H1 (cell line): ENCODE data around the gene RNASE11. TPM values are rescaled to one million over a fixed set of nuclear protein-coding genes. Genes with fewer than 3 reads are reported as not detected.

ENCODE experiments used
- CTCF ChIA-PET: fragments of 300-600 bp; sonication (Branson Sonifier 250); formaldehyde crosslinking; loops from one replicate; lab custom pipeline; 2021; ENCODE audit not compliant: partially characterized antibody; lab: Charles Lee
- POLR2A ChIA-PET: fragments of 300-600 bp; sonication (Branson Sonifier 250); formaldehyde crosslinking; loops from one replicate; lab custom pipeline; 2021; ENCODE audit warnings: inconsistent platforms; ENCODE audit not compliant: partially characterized antibody; lab: Charles Lee
- DNase-seq, 2 experiments: peaks; one replicate each; pipeline versions ENCODE4 v3.0.0 to v3.0.0-alpha.2; 2010 to 2022; ENCODE audit warnings: low spot score in 2 of 2, low read depth in 1 of 2, mixed read lengths in 1 of 2
- FAIRE-seq: peaks from 2 replicates; lab custom pipeline; 2011; peaks lifted over from hg19 to GRCh38; lab: Jason Lieb, UNC
- H2AFZ ChIP-seq: 2 replicates; pipeline ENCODE4 v1.8.1; 2012; ENCODE audit warnings: low read length, inconsistent platforms
- H2AK5ac ChIP-seq: 2 replicates; pipeline ENCODE4 v1.6.1; 2013; ENCODE audit warnings: low read depth, low read length
- H2BK120ac ChIP-seq: replicated peaks from 2 replicates; pipeline ENCODE3; 2013; ENCODE audit warnings: low read depth, low read length, inconsistent platforms
- H2BK12ac ChIP-seq: 2 replicates; pipeline ENCODE4 v1.6.1; 2013; ENCODE audit warnings: low read depth, low read length
- H2BK15ac ChIP-seq: 2 replicates; pipeline ENCODE4 v1.6.1; 2013; ENCODE audit warnings: low read length
- H2BK20ac ChIP-seq: 2 replicates; pipeline ENCODE4 v1.6.1; 2013; ENCODE audit warnings: low read length
- H2BK5ac ChIP-seq: 2 replicates; pipeline ENCODE4 v1.6.1; 2013; ENCODE audit warnings: low read depth, low read length
- H3K14ac ChIP-seq: 2 replicates; pipeline ENCODE4 v1.6.1; 2013; ENCODE audit warnings: inconsistent platforms; ENCODE audit not compliant: insufficient read length
- H3K18ac ChIP-seq: 2 replicates; pipeline ENCODE4 v1.6.1; 2013; ENCODE audit warnings: low read length; ENCODE audit errors: extremely low read depth
- H3K23ac ChIP-seq: 2 replicates; pipeline ENCODE4 v1.6.1; 2013; ENCODE audit warnings: inconsistent platforms; ENCODE audit not compliant: insufficient read length
- H3K23me2 ChIP-seq: 2 replicates; pipeline ENCODE4 v1.6.1; 2013; ENCODE audit warnings: low read depth, low read length
- H3K27ac ChIP-seq: 2 replicates; pipeline ENCODE4 v1.6.1; 2011; ENCODE audit warnings: low read depth, low read length, inconsistent platforms
- H3K27me3 ChIP-seq, 4 experiments: replicated peaks in 1 of 4; 1 replicate in 1 of 4; 2 replicates in 3 of 4; pipeline versions ENCODE4 v1.6.1 to v1.8.1; 2011 to 2013; ENCODE audit warnings: low read length in 3 of 4, mild to moderate bottlenecking in 3 of 4, inconsistent platforms in 2 of 4, mixed read lengths in 2 of 4, moderate library complexity in 1 of 4; ENCODE audit not compliant: control insufficient read depth in 3 of 4, insufficient read depth in 3 of 4; ENCODE audit errors: extremely low read depth in 1 of 4
- H3K36me3 ChIP-seq, 4 experiments: 2 replicates each; pipeline versions ENCODE4 v1.6.1 to v1.8.1; 2011 to 2013; ENCODE audit warnings: mild to moderate bottlenecking in 4 of 4, low read length in 3 of 4, moderate library complexity in 2 of 4, control low read depth in 1 of 4, inconsistent platforms in 1 of 4; ENCODE audit not compliant: insufficient read depth in 4 of 4, control insufficient read depth in 2 of 4
- H3K4ac ChIP-seq: replicated peaks from 2 replicates; pipeline ENCODE3; 2013; ENCODE audit warnings: low read length, low read depth, mixed read lengths, inconsistent platforms; ENCODE audit not compliant: insufficient read length
- H3K4me1 ChIP-seq, 4 experiments: replicated peaks in 1 of 4; 1 replicate in 1 of 4; 2 replicates in 3 of 4; pipeline versions ENCODE4 v1.6.1 to v1.8.1; 2011 to 2013; ENCODE audit warnings: low read length in 3 of 4, inconsistent platforms in 2 of 4, mixed read lengths in 1 of 4; ENCODE audit not compliant: insufficient read depth in 4 of 4, control insufficient read depth in 3 of 4
- H3K4me2 ChIP-seq, 2 experiments: 2 replicates each; pipeline versions ENCODE4 v1.6.1 to v1.8.1; 2011 to 2013; ENCODE audit warnings: low read depth in 2 of 2, low read length in 2 of 2, control low read depth in 1 of 2, inconsistent platforms in 1 of 2, mild to moderate bottlenecking in 1 of 2; ENCODE audit not compliant: insufficient read depth in 1 of 2
- H3K4me3 ChIP-seq, 4 experiments: fragments of 200-600, 300-600 bp in 1 of 4; sonication (generic), shearing (Covaris generic), sonication (Bioruptor Twin) in 1 of 4; 2 replicates each; pipeline versions ENCODE4 v1.5.1 to v1.8.1; 2011 to 2016; ENCODE audit warnings: low read length in 4 of 4, low read depth in 3 of 4, control low read depth in 2 of 4, inconsistent platforms in 2 of 4, mild to moderate bottlenecking in 2 of 4, mixed read lengths in 1 of 4, moderate library complexity in 1 of 4; ENCODE audit not compliant: insufficient read depth in 2 of 4; ENCODE audit errors: extremely low read depth in 1 of 4
- H3K56ac ChIP-seq: replicated peaks from 2 replicates; pipeline ENCODE3; 2013; ENCODE audit warnings: low read depth, mild to moderate bottlenecking, mixed read lengths, low read length, inconsistent platforms; ENCODE audit not compliant: insufficient read length
- H3K79me1 ChIP-seq: 2 replicates; pipeline ENCODE4 v1.6.1; 2013; ENCODE audit warnings: low read depth, low read length, control low read depth
- H3K79me2 ChIP-seq, 2 experiments: 2 replicates each; pipeline versions ENCODE4 v1.6.1 to v1.8.1; 2012 to 2013; ENCODE audit warnings: low read length in 2 of 2, mild to moderate bottlenecking in 2 of 2, inconsistent platforms in 1 of 2; ENCODE audit not compliant: insufficient read depth in 2 of 2, control insufficient read depth in 1 of 2
- H3K9ac ChIP-seq, 4 experiments: replicated peaks in 1 of 4; 1 replicate in 1 of 4; 2 replicates in 3 of 4; pipeline versions ENCODE4 v1.6.1 to v1.8.1; 2011 to 2013; ENCODE audit warnings: low read depth in 3 of 4, low read length in 3 of 4, control low read depth in 2 of 4, mild to moderate bottlenecking in 2 of 4, moderate library complexity in 2 of 4, inconsistent platforms in 1 of 4; ENCODE audit errors: extremely low read depth in 1 of 4
- H3K9me3 ChIP-seq, 2 experiments: 2 replicates each; pipeline versions ENCODE4 v1.6.1 to v1.8.1; 2012 to 2013; ENCODE audit warnings: mild to moderate bottlenecking in 2 of 2, moderate library complexity in 2 of 2, control low read depth in 1 of 2, inconsistent platforms in 1 of 2, low read depth in 1 of 2, low read length in 1 of 2, mixed read lengths in 1 of 2; ENCODE audit not compliant: insufficient read depth in 2 of 2
- H4K20me1 ChIP-seq, 2 experiments: replicated peaks in 1 of 2; 2 replicates each; pipeline versions ENCODE3 to v1.8.1; 2011 to 2013; ENCODE audit warnings: inconsistent platforms in 2 of 2, low read length in 2 of 2, mild to moderate bottlenecking in 1 of 2; ENCODE audit not compliant: insufficient read depth in 2 of 2, control insufficient read depth in 1 of 2
- H4K5ac ChIP-seq: 2 replicates; pipeline ENCODE4 v1.6.1; 2013; ENCODE audit warnings: low read length, low read depth, mixed read lengths, inconsistent platforms; ENCODE audit not compliant: insufficient read length
- H4K8ac ChIP-seq: 2 replicates; pipeline ENCODE4 v1.8.0; 2013; ENCODE audit warnings: mild to moderate bottlenecking, moderate library complexity, low read length, inconsistent platforms; ENCODE audit not compliant: insufficient read depth; ENCODE audit errors: extremely low read depth
- H4K91ac ChIP-seq: replicated peaks from 2 replicates; pipeline ENCODE3; 2013; ENCODE audit warnings: low read length, mixed read lengths, inconsistent platforms; ENCODE audit not compliant: insufficient read length
- EZH2 ChIP-seq: fragments of 200-600 bp; sonication (generic); IDR thresholded peaks from 2 replicates; pipeline ENCODE4 v1.7.1; 2012; ENCODE audit warnings: low read depth, mild to moderate bottlenecking, moderate library complexity, low read length, inconsistent platforms; ENCODE audit not compliant: severe bottlenecking
- JUN ChIP-seq: IDR thresholded peaks from 2 replicates; pipeline ENCODE4 v1.6.1; 2011; ENCODE audit warnings: low read depth, mild to moderate bottlenecking, improper control_type of control experiment, low read length
- MAFK ChIP-seq: IDR thresholded peaks from 2 replicates; pipeline ENCODE4 v1.6.1; 2012; ENCODE audit warnings: low read depth, mild to moderate bottlenecking, improper control_type of control experiment, low read length
- POLR2A ChIP-seq, 2 experiments: IDR thresholded peaks; 1 replicate in 1 of 2; 2 replicates in 1 of 2; pipeline ENCODE4 v1.6.1; 2011; ENCODE audit warnings: low read depth in 2 of 2, low read length in 2 of 2, mild to moderate bottlenecking in 2 of 2; ENCODE audit errors: control extremely low read depth in 1 of 2
- SAP30 ChIP-seq: fragments of 300-600 bp; sonication (generic); IDR thresholded peaks from 2 replicates; pipeline ENCODE4 v1.7.1; 2012; ENCODE audit warnings: low read length, moderate library complexity, mild to moderate bottlenecking, inconsistent platforms; ENCODE audit not compliant: insufficient read depth, insufficient replicate concordance
- SUZ12 ChIP-seq: fragments of 200-600 bp; sonication (generic); IDR thresholded peaks from 2 replicates; pipeline ENCODE4 v1.6.1; 2012; ENCODE audit warnings: mild to moderate bottlenecking, inconsistent platforms, low read length, moderate library complexity, mixed read lengths
- TCF12 ChIP-seq: IDR thresholded peaks from 2 replicates; pipeline ENCODE4 v1.6.1; 2011; ENCODE audit warnings: low read depth, mild to moderate bottlenecking, low read length
- TEAD4 ChIP-seq: IDR thresholded peaks from 2 replicates; pipeline ENCODE4 v1.6.1; 2012; ENCODE audit warnings: low read depth, low read length, inconsistent platforms, mixed read lengths
- WGBS, 2 experiments: shearing (Covaris generic) in 1 of 2; methylation state at CpG; one replicate each; pipeline versions ENCODE4 v1.1.6 to v1.1.7; 2013 to 2015; ENCODE audit warnings: low lambda C conversion rate in 2 of 2, mixed read lengths in 2 of 2, inconsistent platforms in 1 of 2, low coverage in 1 of 2, missing lambda C conversion rate in 1 of 2; ENCODE audit not compliant: insufficient replicate concordance in 2 of 2, insufficient coverage in 1 of 2, insufficient read length in 1 of 2; ENCODE audit errors: extremely low coverage in 1 of 2, missing lambda C conversion rate in 1 of 2; 5-methylcytosine and 5-hydroxymethylcytosine counted together
- polyA plus RNA-seq, 7 experiments: library from polyadenylated mRNA; depleted of rRNA in 3 of 7; stranded (reverse) in 5 of 7; unstranded in 2 of 7; fragments of >200 nt in 5 of 7; fragments of 200-250 nt in 2 of 7; gene quantifications; 1 replicate in 5 of 7; 2 replicates in 1 of 7; 4 replicates in 1 of 7; pipeline versions ENCODE4 v1.2.1 to v1.2.3, GENCODE V29; 2011 to 2013; ENCODE audit warnings: missing spikeins in 2 of 7, mixed read lengths in 2 of 7
- total RNA-seq: library from RNA; stranded (reverse); fragmentation: NEBNext Ultra II Directional; extraction: Animal tissue kit (Norgen Biotek cat#: 25700); gene quantifications from 2 replicates; pipeline ENCODE4 v1.2.1, GENCODE V29; 2021

Gene RNASE11
- total and polyA plus RNA-seq, 2 of the 8 experiments (the other 6 are each of a cell fraction or from before 2014, with no cell fraction given), result not detected

DNA sequence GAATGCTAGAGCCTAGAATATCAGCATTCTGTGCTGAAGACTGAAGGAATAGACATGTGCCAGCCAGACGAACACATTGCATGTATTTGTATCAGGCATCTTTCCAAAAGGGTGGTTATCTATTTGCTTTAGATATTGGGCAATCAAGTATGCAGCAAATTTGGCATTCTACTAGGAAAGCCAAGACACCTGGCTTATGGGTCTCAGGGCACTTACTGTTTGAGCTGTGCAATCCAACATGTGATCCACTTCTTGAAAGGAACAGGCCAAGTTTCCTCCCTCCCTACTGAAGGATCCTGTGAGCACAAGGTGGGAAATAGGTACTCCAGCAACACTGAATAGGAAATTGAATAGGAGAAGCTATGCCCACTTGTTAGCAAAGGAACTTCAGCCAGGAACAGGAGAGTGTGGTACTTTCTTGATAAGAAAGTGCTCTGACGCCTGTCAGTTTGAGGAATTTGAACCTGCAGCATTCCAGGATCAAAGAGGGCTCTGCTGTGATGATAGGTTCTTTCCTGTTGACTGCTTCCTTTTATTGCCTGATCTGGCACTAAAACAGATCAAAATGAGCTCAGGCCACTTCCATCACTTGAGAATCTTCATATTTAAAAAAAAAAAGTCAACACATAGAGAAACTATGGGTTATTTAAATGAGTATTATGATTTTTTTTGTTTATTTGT, 33.1 kb upstream of the RNASE11 start:
- FAIRE-seq, result no peak
- POLR2A ChIA-PET, result interaction anchor here (1.9 kb wide), 1 partner anchor 61 kb away, joined by 6 read pairs; no protein-coding TSS in a partner anchor
- TF ChIP-seq TCF12 (no peak), MAFK (no peak), POLR2A (IDR thresholded peaks at IDR 0.05; ENCODE audit: control extremely low read depth in 1 of 2, low read depth in 2 of 2, low read length in 2 of 2) (no peak), TEAD4 (no peak), SUZ12 (no peak), EZH2 (no peak), SAP30 (no peak), JUN (no peak)

More for the DNA sequence above, 33.1 kb upstream of the RNASE11 start:
- Histone ChIP-seq H2BK5ac (no peak overlapping the region), H3K9me3 (no peaks in the 10 kb centered on the region), H2BK20ac (no peak overlapping the region), H4K91ac (no peak overlapping the region), H3K14ac (no peak overlapping the region), H4K8ac (no peak overlapping the region), H3K23ac (no peak overlapping the region), H3K4me1 (peaks cover 0 to 4% (median 0%) of the 10 kb centered on the region in 4 experiments; a peak in 2 of 7 replicates), H3K36me3 (no peaks in the 10 kb centered on the region), H2BK12ac (no peak overlapping the region), H4K20me1 (no peaks in the 10 kb centered on the region), H4K5ac (no peak overlapping the region), H2AFZ (no peak overlapping the region), H2BK120ac (no peak overlapping the region), H3K27ac (no peak overlapping the region), H3K4me2 (no peak overlapping the region), H3K79me2 (no peaks in the 10 kb centered on the region), H3K56ac (no peak overlapping the region), H2AK5ac (no peak overlapping the region), H3K4me3 (no peak overlapping the region), H3K79me1 (no peaks in the 10 kb centered on the region), H2BK15ac (no peak overlapping the region), H3K18ac (no peak overlapping the region), H3K9ac (no peak overlapping the region), H3K27me3 (peaks cover 0 to 7% (median 3%) of the 10 kb centered on the region in 4 experiments; a peak in 3 of 7 replicates), H3K4ac (no peak overlapping the region), H3K23me2 (peaks cover 12% of the 10 kb centered on the region)
- CTCF ChIA-PET, result interaction anchor here (1.4 to 3.8 kb wide), 6 partner anchors 8 to 74 kb away, joined by 4 to 21 read pairs (median 9); no protein-coding TSS in a partner anchor
- 79% methylated on average over 2 of the region's 2 CpGs; no CpG with 5 or more reads in 1 of the 2 experiments for WGBS, 2 experiments
- DNase-seq, result no peak
